ENCODE results near the gene FARSB.
"Not testable (repeated sequence)": the region's sequence is repeated elsewhere in the genome, so short reads cannot be mapped to it uniquely, and the experiment has no call there.

The FARSB gene

DNA sequence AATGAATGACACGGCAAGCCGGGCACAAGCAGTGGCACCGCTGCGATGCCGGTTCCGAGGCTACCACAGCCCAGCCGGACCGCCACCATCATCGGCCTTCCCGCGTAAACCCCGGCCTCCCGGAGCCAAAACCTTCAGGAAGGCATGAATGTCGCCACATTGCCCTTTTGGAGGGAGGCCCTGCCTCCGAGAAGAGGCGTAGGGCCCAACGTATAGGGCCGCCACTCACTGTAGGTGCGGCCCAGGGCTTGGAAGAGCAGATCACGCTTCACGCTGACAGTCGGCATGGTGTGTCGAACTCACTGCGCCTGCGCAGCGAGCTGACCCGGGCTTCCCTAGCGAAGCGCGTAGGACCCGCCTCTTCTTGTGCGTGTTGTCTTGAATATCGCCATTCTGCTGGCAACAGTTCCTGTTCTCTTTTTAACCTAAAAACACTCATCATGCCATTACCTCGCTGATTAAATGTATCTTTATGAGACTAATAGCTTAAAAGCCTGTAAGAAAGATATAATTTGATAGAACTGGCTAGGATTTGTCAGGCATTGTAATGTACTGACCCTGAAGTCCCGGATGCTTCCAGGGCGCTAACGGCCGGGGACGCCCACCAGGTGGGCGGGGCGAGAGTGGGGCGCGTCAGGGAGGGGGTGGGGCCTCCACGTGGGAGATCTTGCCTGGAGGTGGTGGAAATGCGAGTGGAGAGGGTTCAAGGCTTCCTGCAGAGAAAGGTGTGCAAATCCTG is at the start of gene FARSB:
TSS of gene FARSB (minus strand) at position 306 of the 739 bp plus-strand sequence. CDS start at position 287, 19 bp downstream.
- peak within 1 kb of the TSS; percentile 80 for H3K4me3 ChIP-seq
- TF ChIP-seq, protein P1, sequence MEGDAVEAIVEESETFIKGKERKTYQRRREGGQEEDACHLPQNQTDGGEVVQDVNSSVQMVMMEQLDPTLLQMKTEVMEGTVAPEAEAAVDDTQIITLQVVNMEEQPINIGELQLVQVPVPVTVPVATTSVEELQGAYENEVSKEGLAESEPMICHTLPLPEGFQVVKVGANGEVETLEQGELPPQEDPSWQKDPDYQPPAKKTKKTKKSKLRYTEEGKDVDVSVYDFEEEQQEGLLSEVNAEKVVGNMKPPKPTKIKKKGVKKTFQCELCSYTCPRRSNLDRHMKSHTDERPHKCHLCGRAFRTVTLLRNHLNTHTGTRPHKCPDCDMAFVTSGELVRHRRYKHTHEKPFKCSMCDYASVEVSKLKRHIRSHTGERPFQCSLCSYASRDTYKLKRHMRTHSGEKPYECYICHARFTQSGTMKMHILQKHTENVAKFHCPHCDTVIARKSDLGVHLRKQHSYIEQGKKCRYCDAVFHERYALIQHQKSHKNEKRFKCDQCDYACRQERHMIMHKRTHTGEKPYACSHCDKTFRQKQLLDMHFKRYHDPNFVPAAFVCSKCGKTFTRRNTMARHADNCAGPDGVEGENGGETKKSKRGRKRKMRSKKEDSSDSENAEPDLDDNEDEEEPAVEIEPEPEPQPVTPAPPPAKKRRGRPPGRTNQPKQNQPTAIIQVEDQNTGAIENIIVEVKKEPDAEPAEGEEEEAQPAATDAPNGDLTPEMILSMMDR (IDR thresholded peaks at IDR 0.05): no peak
- H3K27ac ChIP-seq: peak within 1 kb of the TSS; percentile 67 to 80
- peak; percentile 95 for DNase-seq (ENCODE audit: low spot score)

DNA sequence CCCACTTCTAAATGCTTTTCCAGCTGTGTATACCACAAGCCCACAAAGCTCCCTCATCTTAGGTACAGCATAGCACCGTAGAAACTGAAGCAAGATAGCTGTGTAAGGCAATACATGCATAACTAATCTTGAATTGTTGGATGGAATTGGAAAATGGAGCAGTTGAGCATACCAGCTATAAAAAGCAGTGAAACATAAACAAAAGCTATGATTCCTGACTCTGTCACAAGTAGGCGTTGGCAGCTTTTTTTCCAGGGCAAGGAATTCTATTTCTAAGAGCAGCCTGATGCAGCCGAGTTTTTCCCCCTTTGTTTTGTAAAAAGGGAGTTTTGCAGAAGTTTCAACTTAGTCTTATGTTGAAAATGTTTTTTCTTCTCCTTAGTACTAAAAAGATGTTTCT is 48.0 kb upstream of the FARSB start:
- no peak overlapping the region for H3K4me3 ChIP-seq
- DNase-seq (ENCODE audit: low spot score): no peak
- peak overlapping the region; percentile 70 to 82 for H3K27ac ChIP-seq
- TF ChIP-seq, protein P1 (IDR thresholded peaks at IDR 0.05): no peak

DNA sequence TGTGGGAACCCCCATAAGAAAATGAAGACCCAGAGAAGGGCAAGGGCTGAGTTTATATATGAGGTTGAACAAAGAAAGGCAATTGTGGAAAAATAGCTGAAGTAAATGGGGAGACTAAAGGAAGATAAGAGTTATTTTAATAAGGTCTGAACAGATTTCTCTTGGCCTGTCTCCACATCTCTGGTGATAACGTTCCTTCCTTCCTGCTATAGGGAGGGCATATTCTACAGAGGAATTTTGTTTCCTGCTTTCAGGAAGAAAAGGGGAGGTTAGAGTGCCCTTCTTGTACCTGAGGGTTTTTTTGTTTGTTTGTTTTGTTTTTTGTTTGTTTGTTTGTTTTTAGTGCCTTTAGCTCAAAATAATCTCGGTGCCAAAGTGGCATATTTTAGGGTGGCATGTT is 47.2 kb upstream of the FARSB start:
- DNase-seq (ENCODE audit: low spot score): no peak
- peak overlapping the region; percentile 70 to 82 for H3K27ac ChIP-seq
- H3K4me3 ChIP-seq: no peak overlapping the region
- TF ChIP-seq, protein P1 (IDR thresholded peaks at IDR 0.05): no peak

DNA sequence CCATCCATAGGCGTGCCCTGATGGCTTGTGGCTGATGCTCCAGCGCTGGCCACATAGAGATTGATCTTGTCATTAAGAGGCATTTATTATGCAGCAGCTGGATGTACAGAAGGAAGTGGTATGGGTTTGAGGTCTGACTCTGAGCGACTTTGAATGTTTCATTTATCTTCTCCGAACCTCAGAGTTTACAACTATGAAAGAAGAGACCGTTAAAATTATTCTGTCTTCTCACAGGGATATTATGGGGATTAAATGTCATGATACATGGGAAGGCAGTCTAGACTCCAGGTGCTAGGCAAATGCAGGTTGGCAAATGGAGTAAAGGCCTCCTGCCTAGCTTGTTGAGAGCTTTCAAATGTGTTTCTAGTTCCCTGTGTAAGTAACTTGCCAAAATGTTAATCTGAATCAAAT is 45.8 kb upstream of the FARSB start:
- H3K27ac ChIP-seq: no peak overlapping the region
- no peak overlapping the region for H3K4me3 ChIP-seq
- no peak for DNase-seq (ENCODE audit: low spot score)
- TF ChIP-seq, protein P1 (IDR thresholded peaks at IDR 0.05): no peak

DNA sequence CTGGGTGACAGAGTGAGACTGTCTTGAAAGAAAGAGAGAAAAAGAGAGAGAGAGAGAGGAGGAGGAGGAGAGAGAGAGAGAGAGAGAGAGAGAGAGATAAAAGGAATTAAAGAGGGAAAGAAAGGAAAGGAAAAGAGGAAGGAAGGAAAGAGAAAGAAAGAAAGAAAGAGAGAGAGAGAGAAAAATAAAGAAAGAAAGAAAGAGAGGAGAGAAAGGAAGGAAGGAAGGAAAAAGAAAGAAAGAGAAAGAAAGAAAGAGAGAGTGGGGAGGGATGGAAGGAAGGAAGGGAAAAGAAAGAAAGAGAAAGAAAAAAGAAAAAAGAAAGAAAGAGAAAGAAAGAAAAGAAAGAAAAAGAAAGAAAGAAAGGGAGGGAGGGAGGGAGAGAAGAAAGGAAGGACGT is 45.3 kb upstream of the FARSB start:
- H3K4me3 ChIP-seq: no peak overlapping the region
- no peak overlapping the region for H3K27ac ChIP-seq
- DNase-seq (ENCODE audit: low spot score): no peak
- TF ChIP-seq, protein P1 (IDR thresholded peaks at IDR 0.05): no peak

DNA sequence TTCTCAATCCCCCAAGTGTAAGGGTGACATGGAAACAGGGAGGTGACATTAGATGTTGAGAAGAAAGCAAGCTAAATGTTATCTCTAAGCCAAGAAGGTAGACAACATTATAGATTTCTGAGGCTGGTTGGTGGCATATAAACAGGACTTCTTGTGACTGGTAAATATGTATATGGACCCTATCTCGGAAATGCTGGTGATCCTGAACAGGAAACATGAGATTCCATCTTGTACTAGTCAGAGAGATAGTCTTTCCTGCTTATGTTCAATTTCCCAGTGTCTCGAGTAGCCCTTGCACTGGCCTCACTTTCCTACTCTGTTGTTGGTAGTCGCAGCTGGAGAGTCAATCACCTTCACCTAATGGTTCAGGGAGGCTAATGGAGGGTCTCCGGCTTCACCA is 42.4 kb upstream of the FARSB start:
- no peak overlapping the region for H3K27ac ChIP-seq
- TF ChIP-seq, protein P1 (IDR thresholded peaks at IDR 0.05): no peak
- H3K4me3 ChIP-seq: no peak overlapping the region
- DNase-seq (ENCODE audit: low spot score): no peak

DNA sequence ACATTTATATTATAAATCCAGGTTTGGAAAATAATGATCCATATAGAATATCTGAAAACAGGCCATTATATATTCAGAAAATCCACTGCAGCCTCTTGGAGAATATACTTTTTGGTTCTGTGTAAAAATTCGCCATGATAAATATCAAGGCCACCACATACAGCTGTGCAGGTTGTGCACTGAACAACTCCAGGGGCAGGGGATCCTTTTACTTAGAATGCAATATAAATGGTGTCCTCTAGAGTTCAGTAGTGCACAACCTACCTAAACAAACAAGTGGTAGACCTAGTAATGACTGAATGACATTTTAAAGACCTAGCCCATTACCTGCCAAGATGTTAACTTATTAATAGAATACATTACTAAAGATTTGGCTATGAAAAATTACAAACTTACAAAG is 37.9 kb upstream of the FARSB start:
- Histone ChIP-seq H3K4me3 (no peak overlapping the region), H3K27ac (no peak overlapping the region)
- TF ChIP-seq, protein P1 (IDR thresholded peaks at IDR 0.05): no peak
- DNase-seq (ENCODE audit: low spot score): no peak

DNA sequence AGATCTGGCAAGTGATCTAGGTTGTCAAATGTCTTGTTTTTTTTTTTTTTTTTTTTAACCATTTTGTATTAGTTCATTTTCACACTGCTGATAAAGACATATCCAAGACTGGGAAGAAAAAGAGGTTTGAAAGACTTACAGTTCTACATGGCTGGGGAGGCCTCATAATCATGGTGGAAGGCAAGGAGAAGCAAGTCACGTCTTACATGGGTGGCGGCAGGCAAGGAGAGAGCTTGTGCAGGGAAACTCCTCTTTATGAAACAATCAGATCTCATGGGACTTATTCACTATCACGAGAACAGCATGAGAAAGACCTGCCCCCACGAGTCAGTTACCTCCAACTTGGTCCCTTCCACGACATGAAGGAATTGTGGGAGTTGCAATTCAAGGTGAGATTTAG is 37.5 kb upstream of the FARSB start:
- DNase-seq (ENCODE audit: low spot score); H3K4me3 ChIP-seq; H3K27ac ChIP-seq: not testable (repeated sequence)
